H9 (cell line): ENCODE measurements around the gene DLG2. TPM values are rescaled to one million over a fixed set of nuclear protein-coding genes. Genes with fewer than 3 reads are reported as not detected.
A peak's percentile ranks its signal among the peaks of the same experiment; 100 is the strongest.

Source experiments
- DNase-seq: peaks from one replicate; pipeline ENCODE4 v3.0.0-alpha.2; 2017
- H2AFZ ChIP-seq: one replicate; pipeline ENCODE4 v1.6.1; 2013; ENCODE audit warnings: mild to moderate bottlenecking, low read length, control low read depth, moderate library complexity
- H2AK5ac ChIP-seq: 2 replicates; pipeline ENCODE4 v1.6.1; 2013; ENCODE audit warnings: low read length, control low read depth, mixed read lengths; ENCODE audit not compliant: insufficient read length
- H2BK120ac ChIP-seq: one replicate; pipeline ENCODE4 v1.6.1; 2013; ENCODE audit warnings: low read depth, mild to moderate bottlenecking, low read length, control low read depth, inconsistent platforms; ENCODE audit not compliant: poor library complexity, severe bottlenecking
- H2BK12ac ChIP-seq: 2 replicates; pipeline ENCODE4 v1.6.1; 2013; ENCODE audit warnings: low read length, control low read depth, mixed read lengths, low read depth; ENCODE audit not compliant: insufficient read length
- H2BK15ac ChIP-seq: 2 replicates; pipeline ENCODE4 v1.6.1; 2013; ENCODE audit warnings: low read depth, low read length, control low read depth
- H2BK20ac ChIP-seq: one replicate; pipeline ENCODE4 v1.6.1; 2013; ENCODE audit warnings: low read depth, mild to moderate bottlenecking, low read length, control low read depth, inconsistent platforms; ENCODE audit not compliant: poor library complexity, severe bottlenecking
- H2BK5ac ChIP-seq: 2 replicates; pipeline ENCODE4 v1.6.1; 2013; ENCODE audit warnings: low read length, control low read depth, mixed read lengths; ENCODE audit not compliant: insufficient read length
- H3K14ac ChIP-seq: 2 replicates; pipeline ENCODE4 v1.6.1; 2013; ENCODE audit warnings: low read length, control low read depth; ENCODE audit not compliant: insufficient read depth
- H3K18ac ChIP-seq: 2 replicates; pipeline ENCODE4 v1.6.1; 2013; ENCODE audit warnings: low read depth, mild to moderate bottlenecking, mixed read lengths, low read length, control low read depth; ENCODE audit not compliant: insufficient read length
- H3K23ac ChIP-seq: 2 replicates; pipeline ENCODE4 v1.6.1; 2013; ENCODE audit warnings: low read length, control low read depth, mixed read lengths, low read depth; ENCODE audit not compliant: insufficient read length
- H3K23me2 ChIP-seq: 2 replicates; pipeline ENCODE4 v1.6.1; 2013; ENCODE audit warnings: low read depth, mild to moderate bottlenecking, mixed read lengths, low read length, control low read depth; ENCODE audit not compliant: insufficient read length, poor library complexity, severe bottlenecking
- H3K27ac ChIP-seq: 2 replicates; pipeline ENCODE4 v1.5.1; 2013; ENCODE audit warnings: low read length, control low read depth, mixed read lengths, low read depth; ENCODE audit not compliant: insufficient read length
- H3K27me3 ChIP-seq: 2 replicates; pipeline ENCODE4 v1.6.1; 2013; ENCODE audit warnings: low read length, control low read depth, inconsistent platforms; ENCODE audit not compliant: insufficient read depth
- H3K4ac ChIP-seq: 2 replicates; pipeline ENCODE4 v1.6.1; 2013; ENCODE audit warnings: low read depth, mild to moderate bottlenecking, control low read depth, inconsistent platforms, low read length, moderate library complexity
- H3K4me1 ChIP-seq: 2 replicates; pipeline ENCODE4 v1.6.1; 2013; ENCODE audit warnings: low read length, control low read depth, inconsistent platforms; ENCODE audit not compliant: insufficient read depth
- H3K4me2 ChIP-seq: 2 replicates; pipeline ENCODE4 v1.6.1; 2013; ENCODE audit warnings: low read length, control low read depth, mixed read lengths; ENCODE audit not compliant: insufficient read length, insufficient read depth
- H3K56ac ChIP-seq: 2 replicates; pipeline ENCODE4 v1.6.1; 2013; ENCODE audit warnings: low read depth, mild to moderate bottlenecking, mixed read lengths, low read length, control low read depth; ENCODE audit not compliant: insufficient read length
- H3K79me1 ChIP-seq: 2 replicates; pipeline ENCODE4 v1.6.1; 2013; ENCODE audit warnings: low read depth, mild to moderate bottlenecking, moderate library complexity, low read length, control low read depth, inconsistent platforms; ENCODE audit not compliant: insufficient read depth, poor library complexity, severe bottlenecking
- H3K79me2 ChIP-seq: 2 replicates; pipeline ENCODE4 v1.6.1; 2013; ENCODE audit warnings: low read length, control low read depth, inconsistent platforms; ENCODE audit not compliant: insufficient read depth
- H3K9ac ChIP-seq: 2 replicates; pipeline ENCODE4 v1.6.1; 2013; ENCODE audit warnings: low read length, control low read depth, mixed read lengths; ENCODE audit not compliant: insufficient read length; ENCODE audit errors: extremely low read depth
- H3K9me3 ChIP-seq: one replicate; pipeline ENCODE4 v1.6.1; 2013; ENCODE audit warnings: low read depth, low read length, inconsistent platforms; ENCODE audit not compliant: control insufficient read depth
- H3T11ph ChIP-seq: one replicate; pipeline ENCODE4 v1.6.1; 2013; ENCODE audit warnings: mild to moderate bottlenecking, low read length, control low read depth, inconsistent platforms
- H4K20me1 ChIP-seq: one replicate; pipeline ENCODE4 v1.6.1; 2013; ENCODE audit not compliant: control insufficient read depth, insufficient read length, insufficient read depth
- H4K5ac ChIP-seq: 2 replicates; pipeline ENCODE4 v1.6.1; 2013; ENCODE audit warnings: low read depth, mild to moderate bottlenecking, mixed read lengths, low read length, control low read depth; ENCODE audit not compliant: insufficient read length
- H4K8ac ChIP-seq: replicated peaks from 2 replicates; pipeline ENCODE4 v1.6.1; 2013; ENCODE audit warnings: low read length, control low read depth, mixed read lengths, low read depth; ENCODE audit not compliant: insufficient read length
- H4K91ac ChIP-seq: 2 replicates; pipeline ENCODE4 v1.6.1; 2013; ENCODE audit warnings: low read depth, mild to moderate bottlenecking, moderate library complexity, mixed read lengths, low read length, control low read depth; ENCODE audit not compliant: insufficient read length
- H3K27ac Mint-ChIP-seq, 3 experiments: 2 replicates in 2 of 3; 3 replicates in 1 of 3; pipeline ENCODE4 v1.8.0; 2020 to 2021; ENCODE audit warnings: mixed read lengths in 3 of 3, mild to moderate bottlenecking in 1 of 3, moderate library complexity in 1 of 3
- H3K27me3 Mint-ChIP-seq: 2 replicates; pipeline ENCODE4 v1.8.0; 2021; ENCODE audit warnings: low read depth, mild to moderate bottlenecking, moderate library complexity, mixed read lengths
- H3K36me3 Mint-ChIP-seq, 3 experiments: 2 replicates in 2 of 3; 3 replicates in 1 of 3; pipeline ENCODE4 v1.8.0; 2020 to 2021; ENCODE audit warnings: low read depth in 3 of 3, mixed read lengths in 3 of 3; ENCODE audit not compliant: insufficient read depth in 1 of 3
- H3K4me1 Mint-ChIP-seq, 2 experiments: 2 replicates each; pipeline ENCODE4 v1.8.0; 2020; ENCODE audit warnings: mixed read lengths in 2 of 2
- H3K4me3 Mint-ChIP-seq, 2 experiments: 2 replicates in 1 of 2; 3 replicates in 1 of 2; pipeline ENCODE4 v1.8.0; 2020 to 2021; ENCODE audit warnings: mild to moderate bottlenecking in 2 of 2, mixed read lengths in 2 of 2, moderate library complexity in 1 of 2
- H3K9me3 Mint-ChIP-seq, 2 experiments: 2 replicates in 1 of 2; 3 replicates in 1 of 2; pipeline ENCODE4 v1.8.0; 2020; ENCODE audit warnings: mild to moderate bottlenecking in 2 of 2, mixed read lengths in 2 of 2, moderate library complexity in 1 of 2
- CTCF ChIP-seq: fragments of 200-600 bp; sonication (generic); conservative IDR thresholded peaks from 3 replicates; pipeline ENCODE4 v1.8.0; 2021; ENCODE audit warnings: antibody characterized with exemption, mild to moderate bottlenecking
- WGBS: extraction: QIAGEN DNeasy Blood & Tissue Kit; methylation state at CpG from one replicate; pipeline ENCODE4 v1.1.7; 2013; ENCODE audit warnings: missing lambda C conversion rate, low lambda C conversion rate, mixed read lengths; ENCODE audit not compliant: insufficient read length; ENCODE audit errors: extremely low coverage; 5-methylcytosine and 5-hydroxymethylcytosine counted together
- total RNA-seq: library from RNA; stranded (reverse); gene quantifications from 2 replicates; pipeline ENCODE4 v1.2.1, GENCODE V29; 2021

Gene DLG2
- total RNA-seq, 1 experiment from 2014 or later = 8.0 TPM

- Mint-ChIP-seq H3K4me1 (peaks cover 5 to 18% of the 10 kb centered on the region in 2 experiments; a peak in 3 of 4 replicates), H3K27ac (no peak overlapping the region; a peak in 1 of 7 replicates)
- no peak overlapping the region for H3K14ac ChIP-seq
Measured at GRCh38 chr11:84685976-84686375, 941.2 kb downstream of the DLG2 start.

More at GRCh38 chr11:84685976-84686375, 941.2 kb downstream of the DLG2 start:
- DNase-seq = no peak
- Histone ChIP-seq H3T11ph (no peak overlapping the region), H3K79me2 (no peaks in the 10 kb centered on the region), H2AK5ac (no peak overlapping the region), H3K9ac (no peak overlapping the region), H3K18ac (no peak overlapping the region), H3K4me2 (no peak overlapping the region), H3K27ac (no peak overlapping the region), H4K91ac (no peak overlapping the region), H4K8ac (no peak overlapping the region), H2AFZ (no peak overlapping the region), H3K23ac (no peak overlapping the region), H3K56ac (no peak overlapping the region), H4K5ac (no peak overlapping the region), H2BK20ac (no peak overlapping the region), H3K4me1 (no peaks in the 10 kb centered on the region), H4K20me1 (no peaks in the 10 kb centered on the region), H3K79me1 (no peaks in the 10 kb centered on the region), H3K9me3 (no peaks in the 10 kb centered on the region), H2BK5ac (no peak overlapping the region), H3K27me3 (no peaks in the 10 kb centered on the region), H2BK15ac (no peak overlapping the region), H3K23me2 (no peaks in the 10 kb centered on the region), H2BK120ac (no peak overlapping the region), H2BK12ac (peak overlapping the region; percentile 28), H3K4ac (no peak overlapping the region)
- TF ChIP-seq CTCF = no peak
- Mint-ChIP-seq H3K27me3 (no peaks in the 10 kb centered on the region), H3K36me3 (no peaks in the 10 kb centered on the region), H3K4me3 (no peak overlapping the region), H3K9me3 (no peaks in the 10 kb centered on the region)
- WGBS = no CpG with 5 or more reads among the region's 6 CpGs
